ENCODE data around the gene AKT3.

AKT3 gene

DNA sequence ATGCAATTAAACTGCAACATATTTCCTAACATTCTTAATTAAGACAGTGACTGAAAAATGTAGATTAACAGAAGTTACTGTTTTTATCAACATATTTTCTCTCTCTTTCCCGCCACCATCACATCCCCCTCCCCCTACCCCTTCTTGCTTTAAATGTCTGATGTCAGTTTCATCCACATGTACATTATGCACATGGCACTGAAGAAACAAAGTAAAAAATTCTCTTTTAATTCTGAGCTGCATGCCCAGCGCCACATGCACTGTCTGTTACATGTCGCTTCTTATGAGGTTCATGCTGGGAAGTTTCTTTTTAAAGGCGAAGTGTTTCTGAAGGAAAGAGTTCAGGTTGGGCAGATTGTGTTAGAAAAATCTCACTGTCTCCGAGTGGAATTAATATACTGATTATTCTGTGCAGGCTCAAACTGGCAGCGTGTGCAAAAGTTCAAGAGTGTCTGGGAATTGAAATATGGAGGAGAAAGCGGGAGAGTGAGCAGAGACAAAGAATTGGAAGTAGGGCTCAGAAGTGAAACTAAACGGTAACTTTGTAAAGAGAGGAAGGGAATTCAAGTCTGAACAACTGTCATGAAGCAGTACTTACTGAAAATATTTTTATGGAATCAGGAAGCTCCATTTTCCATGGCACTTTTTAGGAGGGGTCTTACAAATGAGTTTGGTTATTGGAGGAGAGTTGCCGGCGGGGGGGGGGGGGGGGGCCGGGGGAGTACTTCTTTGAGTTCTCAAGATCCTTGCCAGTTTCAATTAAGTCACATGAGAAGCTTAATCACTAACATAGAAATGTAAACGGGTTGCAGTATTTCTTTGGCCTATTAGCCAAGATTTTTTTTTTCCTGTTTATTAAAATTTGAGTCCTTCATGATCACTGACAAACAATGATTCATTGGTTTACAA, 376.6 kb downstream of the AKT3 start:
- DNase-seq = no peak
- no peaks in the 10 kb centered on the region for H3K9me3 ChIP-seq (ENCODE audit: control insufficient read depth, low read length)
- no peaks in the 10 kb centered on the region for H3K36me3 ChIP-seq (ENCODE audit: control insufficient read depth, insufficient read depth, low read length)
- H3K4me1 ChIP-seq (ENCODE audit: control insufficient read depth, insufficient read depth, low read length, poor library complexity, severe bottlenecking) = no peaks in the 10 kb centered on the region
- no peak overlapping the region for H3K4me3 ChIP-seq (ENCODE audit: insufficient read depth, low read depth, low read length, poor library complexity, severe bottlenecking)
- no peak overlapping the region for H3K27ac ChIP-seq (ENCODE audit: insufficient read depth, low read length, poor library complexity, severe bottlenecking)
- no peaks in the 10 kb centered on the region for H3K27me3 ChIP-seq (replicated peaks; ENCODE audit: control insufficient read depth, insufficient read depth, low read length, poor library complexity, severe bottlenecking)

GRCh38 chr1:243471754-243472745, 378.0 kb downstream of the AKT3 start:
- Histone ChIP-seq H3K9me3 (ENCODE audit: control insufficient read depth, low read length) (no peaks in the 10 kb centered on the region), H3K4me3 (ENCODE audit: insufficient read depth, low read depth, low read length, poor library complexity, severe bottlenecking) (no peak overlapping the region), H3K27ac (ENCODE audit: insufficient read depth, low read length, poor library complexity, severe bottlenecking) (no peak overlapping the region), H3K27me3 (replicated peaks; ENCODE audit: control insufficient read depth, insufficient read depth, low read length, poor library complexity, severe bottlenecking) (no peaks in the 10 kb centered on the region), H3K36me3 (ENCODE audit: control insufficient read depth, insufficient read depth, low read length) (no peaks in the 10 kb centered on the region), H3K4me1 (ENCODE audit: control insufficient read depth, insufficient read depth, low read length, poor library complexity, severe bottlenecking) (no peaks in the 10 kb centered on the region)
- DNase-seq = no peak

DNA sequence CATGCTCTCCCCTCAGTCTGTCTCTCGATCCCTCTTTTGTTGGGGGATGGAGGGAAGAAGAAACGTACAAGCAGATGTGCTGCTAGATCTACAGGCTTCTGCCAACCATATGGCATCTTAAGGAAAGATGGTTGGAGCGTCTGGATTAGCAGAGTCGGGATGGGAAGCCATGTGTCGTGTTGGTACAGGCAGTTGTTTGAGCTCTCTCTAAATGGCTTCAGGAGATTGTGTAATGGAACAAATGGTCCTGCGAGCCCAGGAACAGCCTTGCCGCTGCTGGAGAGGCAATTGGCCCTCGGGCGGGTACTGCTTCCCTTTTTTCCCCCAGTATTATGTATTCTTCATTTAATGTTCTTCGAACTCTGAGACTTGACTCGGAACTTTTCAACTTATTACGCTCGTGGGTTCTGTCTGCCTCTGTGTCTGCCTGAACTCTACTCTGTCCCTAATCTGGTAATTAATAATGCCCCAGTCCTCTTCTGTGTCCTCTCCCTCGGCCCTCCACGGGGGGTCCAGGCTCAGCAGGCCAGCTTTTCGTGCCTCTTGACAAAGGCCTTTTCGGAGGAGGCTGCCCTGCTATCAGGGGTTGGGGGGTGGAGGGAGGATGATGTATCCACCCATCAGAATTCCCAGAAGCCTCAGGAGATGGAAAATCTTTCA, 378.9 kb downstream of the AKT3 start:
- Histone ChIP-seq H3K27me3 (replicated peaks; ENCODE audit: control insufficient read depth, insufficient read depth, low read length, poor library complexity, severe bottlenecking) (no peaks in the 10 kb centered on the region), H3K27ac (ENCODE audit: insufficient read depth, low read length, poor library complexity, severe bottlenecking) (no peak overlapping the region), H3K9me3 (ENCODE audit: control insufficient read depth, low read length) (no peaks in the 10 kb centered on the region), H3K4me1 (ENCODE audit: control insufficient read depth, insufficient read depth, low read length, poor library complexity, severe bottlenecking) (no peaks in the 10 kb centered on the region), H3K4me3 (ENCODE audit: insufficient read depth, low read depth, low read length, poor library complexity, severe bottlenecking) (no peak overlapping the region), H3K36me3 (ENCODE audit: control insufficient read depth, insufficient read depth, low read length) (no peaks in the 10 kb centered on the region)
- no peak for DNase-seq

DNA sequence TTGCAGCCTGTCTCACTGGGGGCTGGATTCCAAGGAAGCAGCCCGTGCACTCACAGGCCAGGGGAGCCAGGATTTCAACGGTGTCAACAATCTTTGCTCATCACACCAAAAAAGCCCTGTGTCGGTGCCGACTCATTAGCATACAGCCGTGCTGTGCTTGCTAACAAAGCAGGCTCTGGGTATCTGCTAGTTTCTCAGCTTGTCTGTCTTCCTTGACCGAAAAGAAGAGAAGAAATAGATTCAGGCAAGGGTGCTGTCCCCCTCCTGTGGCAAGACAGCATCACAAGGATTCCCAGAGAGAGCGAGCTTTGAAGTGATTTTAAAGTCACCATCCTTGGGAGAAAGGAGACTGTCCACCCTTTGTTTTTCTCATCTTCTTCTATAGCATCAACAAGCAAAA, 379.5 kb downstream of the AKT3 start:
- no peak for DNase-seq

DNA sequence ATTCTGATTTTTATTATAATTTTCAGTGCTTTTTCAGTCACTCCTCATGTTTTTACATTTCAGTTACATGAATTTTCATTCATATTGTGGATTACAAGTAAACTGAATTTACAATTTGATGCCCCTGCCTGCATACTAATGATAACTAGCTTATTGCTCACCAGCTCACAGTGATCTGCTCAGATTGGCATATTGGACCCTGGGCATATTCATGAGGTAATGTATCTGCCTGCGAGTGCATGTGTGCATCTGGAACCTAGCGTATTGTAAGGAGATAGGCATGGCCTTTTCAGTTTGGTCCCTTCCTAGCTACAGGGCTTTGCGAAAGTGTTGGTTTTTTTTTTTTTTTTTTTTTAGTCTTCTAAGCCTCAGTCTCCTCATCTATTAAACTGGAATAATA, 380.5 kb downstream of the AKT3 start:
- DNase-seq = no peak
- H3K27ac ChIP-seq (ENCODE audit: insufficient read depth, low read length, poor library complexity, severe bottlenecking) = no peak overlapping the region
- no peak overlapping the region for H3K4me3 ChIP-seq (ENCODE audit: insufficient read depth, low read depth, low read length, poor library complexity, severe bottlenecking)
- H3K27me3 ChIP-seq (replicated peaks; ENCODE audit: control insufficient read depth, insufficient read depth, low read length, poor library complexity, severe bottlenecking) = no peaks in the 10 kb centered on the region
- no peaks in the 10 kb centered on the region for H3K36me3 ChIP-seq (ENCODE audit: control insufficient read depth, insufficient read depth, low read length)
- H3K4me1 ChIP-seq (ENCODE audit: control insufficient read depth, insufficient read depth, low read length, poor library complexity, severe bottlenecking) = no peaks in the 10 kb centered on the region
- H3K9me3 ChIP-seq (ENCODE audit: control insufficient read depth, low read length) = no peaks in the 10 kb centered on the region

More for the DNA sequence above, 379.5 kb downstream of the AKT3 start:
- no peaks in the 10 kb centered on the region for H3K4me1 ChIP-seq (ENCODE audit: control insufficient read depth, insufficient read depth, low read length, poor library complexity, severe bottlenecking)
- no peak overlapping the region for H3K27ac ChIP-seq (ENCODE audit: insufficient read depth, low read length, poor library complexity, severe bottlenecking)
- no peak overlapping the region for H3K4me3 ChIP-seq (ENCODE audit: insufficient read depth, low read depth, low read length, poor library complexity, severe bottlenecking)
- H3K9me3 ChIP-seq (ENCODE audit: control insufficient read depth, low read length) = no peaks in the 10 kb centered on the region
- no peaks in the 10 kb centered on the region for H3K27me3 ChIP-seq (replicated peaks; ENCODE audit: control insufficient read depth, insufficient read depth, low read length, poor library complexity, severe bottlenecking)
- no peaks in the 10 kb centered on the region for H3K36me3 ChIP-seq (ENCODE audit: control insufficient read depth, insufficient read depth, low read length)

GRCh38 chr1:243465738-243466137, 384.3 kb downstream of the AKT3 start:
- Histone ChIP-seq H3K9me3 (ENCODE audit: control insufficient read depth, low read length) (no peaks in the 10 kb centered on the region), H3K27ac (ENCODE audit: insufficient read depth, low read length, poor library complexity, severe bottlenecking) (no peak overlapping the region), H3K36me3 (ENCODE audit: control insufficient read depth, insufficient read depth, low read length) (no peaks in the 10 kb centered on the region), H3K4me3 (ENCODE audit: insufficient read depth, low read depth, low read length, poor library complexity, severe bottlenecking) (no peak overlapping the region), H3K4me1 (ENCODE audit: control insufficient read depth, insufficient read depth, low read length, poor library complexity, severe bottlenecking) (no peaks in the 10 kb centered on the region), H3K27me3 (replicated peaks; ENCODE audit: control insufficient read depth, insufficient read depth, low read length, poor library complexity, severe bottlenecking) (no peaks in the 10 kb centered on the region)
- DNase-seq = no peak

DNA sequence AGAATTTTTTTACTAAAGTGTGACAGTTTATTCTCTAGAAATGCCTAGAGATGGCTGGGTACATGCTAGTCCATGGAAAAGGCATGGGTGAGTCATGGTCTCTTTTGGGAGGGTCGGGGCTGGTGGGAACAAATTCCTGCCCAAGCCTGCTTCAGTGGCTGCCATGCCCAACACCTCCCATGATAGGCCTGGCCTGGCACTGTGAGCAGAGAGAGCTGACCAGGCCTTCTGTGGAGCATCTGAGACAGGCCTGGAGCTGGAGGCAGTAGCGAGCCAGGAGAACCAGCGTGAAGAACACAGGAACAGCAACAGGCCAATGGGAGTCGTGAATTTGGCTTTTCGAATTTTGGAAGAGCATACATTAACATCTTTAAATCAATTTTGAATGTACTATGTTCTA, 385.0 kb downstream of the AKT3 start:
- Histone ChIP-seq H3K36me3 (ENCODE audit: control insufficient read depth, insufficient read depth, low read length) (no peaks in the 10 kb centered on the region), H3K27me3 (replicated peaks; ENCODE audit: control insufficient read depth, insufficient read depth, low read length, poor library complexity, severe bottlenecking) (no peaks in the 10 kb centered on the region), H3K4me3 (ENCODE audit: insufficient read depth, low read depth, low read length, poor library complexity, severe bottlenecking) (no peak overlapping the region), H3K27ac (ENCODE audit: insufficient read depth, low read length, poor library complexity, severe bottlenecking) (no peak overlapping the region), H3K4me1 (ENCODE audit: control insufficient read depth, insufficient read depth, low read length, poor library complexity, severe bottlenecking) (no peaks in the 10 kb centered on the region), H3K9me3 (ENCODE audit: control insufficient read depth, low read length) (no peaks in the 10 kb centered on the region)
- DNase-seq = no peak

DNA sequence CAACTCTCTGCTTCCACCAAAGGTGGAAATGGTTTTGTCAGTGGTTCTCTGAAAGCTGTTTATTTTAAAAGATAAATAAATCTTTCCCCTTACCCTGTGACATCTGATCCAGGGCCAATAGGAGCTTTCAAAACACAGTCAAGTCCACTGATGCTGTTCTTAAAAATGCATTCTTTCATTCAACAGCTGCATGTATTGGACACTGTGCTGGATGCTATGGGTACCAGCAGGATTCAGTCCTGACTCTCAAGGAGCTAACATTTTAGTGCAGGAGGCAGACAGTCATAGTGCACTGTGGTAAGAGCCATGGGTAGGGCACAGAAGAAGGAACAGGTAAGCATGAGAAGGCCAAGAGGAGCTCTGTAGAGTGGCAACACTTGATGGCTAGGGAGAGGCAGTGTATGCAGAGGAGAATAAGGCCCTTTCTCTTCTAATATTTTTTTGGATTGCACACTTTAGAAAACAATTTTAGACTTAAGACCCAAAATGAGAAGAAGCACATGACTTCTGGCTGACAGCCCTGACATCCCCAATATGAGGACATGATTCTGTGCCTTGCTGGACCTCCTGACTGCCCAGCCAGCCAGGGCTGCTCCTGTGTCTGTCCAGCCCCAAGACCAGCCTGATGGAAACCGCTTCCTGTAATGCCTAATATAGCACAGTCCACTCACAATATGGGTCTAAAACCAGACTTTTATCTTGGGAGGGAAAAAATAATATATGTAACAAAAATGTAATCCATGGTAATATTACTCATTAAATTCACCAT, 386.9 kb downstream of the AKT3 start:
- Histone ChIP-seq H3K9me3 (ENCODE audit: control insufficient read depth, low read length) (no peaks in the 10 kb centered on the region), H3K27ac (ENCODE audit: insufficient read depth, low read length, poor library complexity, severe bottlenecking) (no peak overlapping the region), H3K36me3 (ENCODE audit: control insufficient read depth, insufficient read depth, low read length) (no peaks in the 10 kb centered on the region), H3K4me3 (ENCODE audit: insufficient read depth, low read depth, low read length, poor library complexity, severe bottlenecking) (no peak overlapping the region), H3K27me3 (replicated peaks; ENCODE audit: control insufficient read depth, insufficient read depth, low read length, poor library complexity, severe bottlenecking) (no peaks in the 10 kb centered on the region), H3K4me1 (ENCODE audit: control insufficient read depth, insufficient read depth, low read length, poor library complexity, severe bottlenecking) (no peaks in the 10 kb centered on the region)
- DNase-seq = no peak

DNA sequence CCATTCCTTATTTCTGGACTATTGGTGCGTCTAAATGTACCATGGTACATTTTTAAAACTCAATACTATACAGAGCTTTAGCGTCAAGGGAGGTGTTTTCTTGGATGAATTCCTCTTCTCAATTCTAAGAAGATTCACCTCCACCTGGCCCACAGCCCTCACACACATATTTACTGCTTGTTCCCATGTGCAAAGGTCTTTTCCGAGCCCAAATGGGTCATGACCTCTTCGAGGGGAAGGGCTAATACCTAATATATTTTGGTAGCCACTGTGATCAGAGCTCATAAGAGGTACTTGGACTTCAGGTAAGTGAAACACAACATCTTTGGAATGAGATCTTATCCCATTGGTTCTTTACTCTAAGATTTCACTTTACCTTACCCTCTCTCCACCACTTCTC, 388.3 kb downstream of the AKT3 start:
- H3K4me3 ChIP-seq (ENCODE audit: insufficient read depth, low read depth, low read length, poor library complexity, severe bottlenecking) = no peak overlapping the region

More for the DNA sequence above, 388.3 kb downstream of the AKT3 start:
- H3K36me3 ChIP-seq (ENCODE audit: control insufficient read depth, insufficient read depth, low read length) = no peaks in the 10 kb centered on the region
- H3K27ac ChIP-seq (ENCODE audit: insufficient read depth, low read length, poor library complexity, severe bottlenecking) = no peak overlapping the region
- H3K9me3 ChIP-seq (ENCODE audit: control insufficient read depth, low read length) = no peaks in the 10 kb centered on the region
- no peak for DNase-seq
- no peaks in the 10 kb centered on the region for H3K27me3 ChIP-seq (replicated peaks; ENCODE audit: control insufficient read depth, insufficient read depth, low read length, poor library complexity, severe bottlenecking)
- no peaks in the 10 kb centered on the region for H3K4me1 ChIP-seq (ENCODE audit: control insufficient read depth, insufficient read depth, low read length, poor library complexity, severe bottlenecking)

All from effector memory CD4-positive, alpha-beta T cell (primary cell).